HL-60 (cell line): ENCODE measurements around the gene MINDY1.

Source experiments
- DNase-seq, 2 experiments: peaks; one replicate each; pipeline ENCODE4 v3.0.0-alpha.2; 2010 to 2020; ENCODE audit warnings: low read depth in 1 of 2, low spot score in 1 of 2
- H3K27ac ChIP-seq: fragments of 250-450 bp; sonication (Bioruptor Pico); replicated peaks from 2 replicates; pipeline ENCODE4 v1.5.1; 2020; ENCODE audit warnings: mild to moderate bottlenecking, moderate library complexity
- H3K27me3 ChIP-seq: fragments of 250-450 bp; sonication (Bioruptor Pico); 2 replicates; pipeline ENCODE4 v1.5.1; 2021; ENCODE audit warnings: mild to moderate bottlenecking, moderate library complexity; ENCODE audit not compliant: insufficient read depth, poor library complexity, severe bottlenecking
- H3K4me3 ChIP-seq: replicated peaks from 2 replicates; pipeline ENCODE4 v1.5.1; 2011; ENCODE audit warnings: mild to moderate bottlenecking, control low read depth, low read length; ENCODE audit not compliant: insufficient read depth
- GABPA ChIP-seq: IDR thresholded peaks from 2 replicates; pipeline ENCODE4 v1.6.1; 2012; ENCODE audit warnings: low read depth
- POLR2AphosphoS5 ChIP-seq: IDR thresholded peaks from 2 replicates; pipeline ENCODE4 v1.6.1; 2012; ENCODE audit warnings: low read depth
- SPI1 ChIP-seq: IDR thresholded peaks from 2 replicates; pipeline ENCODE4 v1.6.1; 2012; ENCODE audit warnings: low read depth, mild to moderate bottlenecking, borderline replicate concordance
- TF ChIP-seq, protein P1 (sequence below): IDR thresholded peaks from one replicate; pipeline ENCODE4 v1.5.1; 2011; ENCODE audit warnings: low read length, control low read depth, inconsistent platforms; ENCODE audit not compliant: insufficient read depth
- TF ChIP-seq, protein P2 (sequence below): IDR thresholded peaks from 2 replicates; pipeline ENCODE4 v1.6.1; 2012; ENCODE audit warnings: low read depth; ENCODE audit not compliant: insufficient replicate concordance

MINDY1 gene

DNA sequence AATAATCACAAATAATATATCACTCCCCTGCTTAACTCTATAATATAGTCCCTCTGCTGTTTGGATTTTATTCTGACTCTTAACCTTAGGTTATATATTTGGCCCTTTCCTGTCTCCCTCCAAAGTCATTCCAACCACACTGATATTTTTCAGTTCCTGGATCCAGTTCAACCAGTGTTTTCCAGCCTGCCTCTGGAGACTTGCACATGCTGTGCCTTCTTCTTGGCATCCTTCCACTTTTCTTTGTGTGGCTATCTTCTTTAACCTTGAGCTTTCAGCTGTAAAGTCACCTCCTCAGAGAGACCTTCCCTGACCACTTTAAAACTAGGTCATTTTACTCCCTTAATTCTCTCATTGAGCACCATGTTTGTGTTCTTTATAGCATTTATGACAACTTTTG is 51.4 kb downstream of the MINDY1 start:
- no peak overlapping the region for H3K4me3 ChIP-seq
- DNase-seq = no peak
- no peak overlapping the region for H3K27ac ChIP-seq
- no peak for TF ChIP-seq GABPA
- TF ChIP-seq, protein P1, sequence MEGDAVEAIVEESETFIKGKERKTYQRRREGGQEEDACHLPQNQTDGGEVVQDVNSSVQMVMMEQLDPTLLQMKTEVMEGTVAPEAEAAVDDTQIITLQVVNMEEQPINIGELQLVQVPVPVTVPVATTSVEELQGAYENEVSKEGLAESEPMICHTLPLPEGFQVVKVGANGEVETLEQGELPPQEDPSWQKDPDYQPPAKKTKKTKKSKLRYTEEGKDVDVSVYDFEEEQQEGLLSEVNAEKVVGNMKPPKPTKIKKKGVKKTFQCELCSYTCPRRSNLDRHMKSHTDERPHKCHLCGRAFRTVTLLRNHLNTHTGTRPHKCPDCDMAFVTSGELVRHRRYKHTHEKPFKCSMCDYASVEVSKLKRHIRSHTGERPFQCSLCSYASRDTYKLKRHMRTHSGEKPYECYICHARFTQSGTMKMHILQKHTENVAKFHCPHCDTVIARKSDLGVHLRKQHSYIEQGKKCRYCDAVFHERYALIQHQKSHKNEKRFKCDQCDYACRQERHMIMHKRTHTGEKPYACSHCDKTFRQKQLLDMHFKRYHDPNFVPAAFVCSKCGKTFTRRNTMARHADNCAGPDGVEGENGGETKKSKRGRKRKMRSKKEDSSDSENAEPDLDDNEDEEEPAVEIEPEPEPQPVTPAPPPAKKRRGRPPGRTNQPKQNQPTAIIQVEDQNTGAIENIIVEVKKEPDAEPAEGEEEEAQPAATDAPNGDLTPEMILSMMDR = no peak
- no peak for TF ChIP-seq SPI1
- TF ChIP-seq, protein P2, sequence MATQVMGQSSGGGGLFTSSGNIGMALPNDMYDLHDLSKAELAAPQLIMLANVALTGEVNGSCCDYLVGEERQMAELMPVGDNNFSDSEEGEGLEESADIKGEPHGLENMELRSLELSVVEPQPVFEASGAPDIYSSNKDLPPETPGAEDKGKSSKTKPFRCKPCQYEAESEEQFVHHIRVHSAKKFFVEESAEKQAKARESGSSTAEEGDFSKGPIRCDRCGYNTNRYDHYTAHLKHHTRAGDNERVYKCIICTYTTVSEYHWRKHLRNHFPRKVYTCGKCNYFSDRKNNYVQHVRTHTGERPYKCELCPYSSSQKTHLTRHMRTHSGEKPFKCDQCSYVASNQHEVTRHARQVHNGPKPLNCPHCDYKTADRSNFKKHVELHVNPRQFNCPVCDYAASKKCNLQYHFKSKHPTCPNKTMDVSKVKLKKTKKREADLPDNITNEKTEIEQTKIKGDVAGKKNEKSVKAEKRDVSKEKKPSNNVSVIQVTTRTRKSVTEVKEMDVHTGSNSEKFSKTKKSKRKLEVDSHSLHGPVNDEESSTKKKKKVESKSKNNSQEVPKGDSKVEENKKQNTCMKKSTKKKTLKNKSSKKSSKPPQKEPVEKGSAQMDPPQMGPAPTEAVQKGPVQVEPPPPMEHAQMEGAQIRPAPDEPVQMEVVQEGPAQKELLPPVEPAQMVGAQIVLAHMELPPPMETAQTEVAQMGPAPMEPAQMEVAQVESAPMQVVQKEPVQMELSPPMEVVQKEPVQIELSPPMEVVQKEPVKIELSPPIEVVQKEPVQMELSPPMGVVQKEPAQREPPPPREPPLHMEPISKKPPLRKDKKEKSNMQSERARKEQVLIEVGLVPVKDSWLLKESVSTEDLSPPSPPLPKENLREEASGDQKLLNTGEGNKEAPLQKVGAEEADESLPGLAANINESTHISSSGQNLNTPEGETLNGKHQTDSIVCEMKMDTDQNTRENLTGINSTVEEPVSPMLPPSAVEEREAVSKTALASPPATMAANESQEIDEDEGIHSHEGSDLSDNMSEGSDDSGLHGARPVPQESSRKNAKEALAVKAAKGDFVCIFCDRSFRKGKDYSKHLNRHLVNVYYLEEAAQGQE = no peak
- no peak for TF ChIP-seq POLR2AphosphoS5
- H3K27me3 ChIP-seq = no peaks in the 10 kb centered on the region

DNA sequence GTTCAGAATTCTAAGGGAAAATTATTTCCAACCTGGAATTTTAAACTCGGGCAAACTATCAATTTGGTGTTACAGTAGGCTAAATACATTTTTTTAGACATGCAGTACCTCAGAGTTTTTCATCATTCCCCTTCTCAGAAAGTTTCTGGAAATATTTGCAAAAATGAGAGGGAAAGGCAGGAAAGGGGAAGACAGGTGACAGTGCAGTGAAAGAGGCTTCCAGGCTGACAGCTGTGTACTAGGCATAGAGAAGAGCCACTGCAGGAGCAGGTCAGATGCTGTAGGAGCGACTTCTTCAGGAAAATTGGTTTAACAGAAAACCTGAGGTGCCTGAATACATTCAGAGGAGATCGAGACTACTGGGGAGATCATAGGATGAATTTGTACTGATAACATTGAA is 52.0 kb downstream of the MINDY1 start:
- Histone ChIP-seq H3K4me3 (no peak overlapping the region), H3K27me3 (no peaks in the 10 kb centered on the region), H3K27ac (no peak overlapping the region)
- TF ChIP-seq POLR2AphosphoS5 = no peak
- TF ChIP-seq SPI1 = no peak
- TF ChIP-seq, protein P1 = no peak
- DNase-seq = no peak
